Activated T-helper 1 cell treated with anti-CD3 and anti-CD28 coated beads, Interleukin-2, amount 50 U/mL, for 16 hours (primary cell): Measurements from ENCODE around the gene RAD23B.
"Not testable (repeated sequence)": the region's sequence is repeated elsewhere in the genome, so short reads cannot be mapped to it uniquely, and the experiment has no call there.

ENCODE experiments used
- DNase-seq, 2 donors: peaks; one replicate each; pipeline ENCODE4 v3.0.0-alpha.2; 2020; ENCODE audit warnings: low read depth in 1 of 2, low spot score in 1 of 2

RAD23B gene

DNA sequence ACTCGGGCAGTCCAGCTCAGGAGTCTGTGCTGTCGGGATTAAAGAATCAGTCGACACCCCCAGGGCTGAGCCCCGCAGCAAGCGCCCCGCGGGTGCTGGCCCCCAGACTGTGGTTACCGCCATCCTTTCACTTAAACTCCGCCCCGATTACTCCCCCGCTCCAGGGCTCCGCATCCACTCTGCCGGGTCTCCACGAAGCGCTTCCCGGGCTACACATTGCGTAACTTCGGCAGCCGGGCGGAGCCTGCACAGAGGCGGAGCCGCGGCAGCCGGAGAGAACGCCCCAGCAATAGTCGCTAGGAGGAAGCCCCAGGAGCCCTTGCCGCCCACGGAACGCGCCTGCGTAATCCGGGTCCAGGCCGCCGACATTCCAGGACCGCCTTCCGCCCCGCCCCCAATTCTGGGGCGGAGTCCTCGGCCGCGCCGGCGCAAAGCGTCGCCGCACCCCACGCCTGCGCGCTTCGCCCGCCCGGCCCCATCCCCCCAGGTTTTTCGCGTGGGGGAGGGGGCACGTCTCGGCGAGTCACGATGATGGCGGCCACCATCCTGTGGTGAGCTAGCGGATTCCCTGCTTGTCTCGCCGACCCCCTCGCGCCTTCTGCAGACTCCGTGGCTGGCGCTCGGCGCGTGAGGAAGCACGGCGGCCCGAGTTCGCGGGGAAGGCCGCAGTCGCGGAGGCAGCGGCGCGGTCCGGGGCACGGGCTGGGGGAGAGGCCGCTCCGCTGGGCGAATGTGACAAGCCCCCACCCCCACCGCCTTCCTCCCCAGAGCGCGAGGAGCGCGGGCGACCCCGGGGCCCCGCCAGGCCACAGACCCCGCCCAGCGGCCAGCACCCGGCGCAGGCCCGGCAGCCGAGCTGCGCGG is at the start of gene RAD23B:
TSS of gene RAD23B (plus strand) at position 521 of the 864 bp plus-strand sequence. CDS start 351 bp downstream, outside the sequence.
- peak; percentile 95 to 97 for DNase-seq

DNA sequence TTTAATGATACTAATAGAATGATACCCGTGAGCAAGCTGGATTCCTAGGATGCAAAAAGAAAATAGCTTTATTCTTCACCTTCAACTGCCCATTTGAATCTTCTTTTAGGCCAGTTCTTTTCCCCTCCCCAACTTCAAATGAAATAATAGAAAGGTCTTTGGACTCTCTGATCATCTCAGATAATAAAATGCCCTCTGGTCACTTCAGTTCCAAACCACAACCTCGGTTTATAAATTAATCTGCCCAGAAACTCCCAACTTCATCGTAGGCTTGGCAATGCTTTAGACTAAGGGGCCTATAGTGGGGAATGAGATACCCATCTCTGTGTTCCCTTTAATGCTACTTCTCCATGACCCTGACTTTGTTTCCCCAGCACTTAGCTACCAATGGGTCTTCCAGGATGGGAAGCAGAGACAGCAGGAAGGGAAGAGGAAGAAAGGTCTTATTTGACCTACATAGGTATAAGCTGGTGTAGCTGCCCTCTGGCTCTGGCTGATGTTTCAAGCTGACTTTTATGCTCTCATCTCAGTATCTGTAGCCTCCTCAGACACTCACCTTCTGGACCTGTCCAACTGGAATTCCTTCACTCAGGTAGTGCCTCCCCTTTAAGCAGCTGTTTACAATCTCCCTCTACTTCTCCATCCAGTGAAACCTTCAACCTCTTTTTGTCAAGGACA is 47.2 kb upstream of the RAD23B start:
- DNase-seq, result no peak

DNA sequence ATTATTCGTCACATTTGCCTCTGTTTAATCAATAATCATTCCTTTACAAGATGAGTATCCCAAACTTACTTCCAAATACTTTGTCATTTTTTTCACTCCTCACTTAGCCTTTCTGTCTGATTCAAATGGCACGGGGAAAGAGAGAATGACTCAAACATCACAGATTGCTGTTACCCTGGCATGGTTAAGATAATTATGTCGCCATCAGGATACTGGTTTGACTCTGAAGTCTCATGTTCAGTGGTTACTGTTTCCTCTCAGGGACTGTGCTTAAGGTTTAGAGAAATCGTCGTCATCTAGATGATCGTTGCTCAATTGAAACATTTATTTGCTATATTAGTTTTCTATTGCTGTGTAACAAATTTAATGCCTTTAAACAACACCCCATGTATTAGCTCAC is 45.2 kb upstream of the RAD23B start:
- no peak for DNase-seq

DNA sequence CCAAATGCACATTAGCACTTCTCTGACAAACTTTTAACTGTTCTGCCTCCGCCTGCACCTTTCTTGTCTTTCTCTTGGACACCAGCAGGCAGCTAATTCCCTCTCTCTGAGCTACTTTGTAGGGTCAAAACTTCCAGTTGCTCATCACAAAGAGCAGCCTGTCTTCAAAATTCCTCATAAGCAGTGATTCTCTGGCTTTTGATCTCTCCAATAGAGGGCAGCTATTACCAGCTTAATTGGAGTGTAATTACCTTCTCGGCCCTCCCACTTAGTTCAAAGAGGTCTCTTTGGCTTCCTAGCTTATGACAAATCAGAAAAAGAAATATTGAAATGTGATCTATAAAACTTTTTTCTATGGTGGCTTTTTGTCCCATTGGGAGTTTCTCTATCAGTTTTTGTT is 43.6 kb upstream of the RAD23B start:
- no peak for DNase-seq

DNA sequence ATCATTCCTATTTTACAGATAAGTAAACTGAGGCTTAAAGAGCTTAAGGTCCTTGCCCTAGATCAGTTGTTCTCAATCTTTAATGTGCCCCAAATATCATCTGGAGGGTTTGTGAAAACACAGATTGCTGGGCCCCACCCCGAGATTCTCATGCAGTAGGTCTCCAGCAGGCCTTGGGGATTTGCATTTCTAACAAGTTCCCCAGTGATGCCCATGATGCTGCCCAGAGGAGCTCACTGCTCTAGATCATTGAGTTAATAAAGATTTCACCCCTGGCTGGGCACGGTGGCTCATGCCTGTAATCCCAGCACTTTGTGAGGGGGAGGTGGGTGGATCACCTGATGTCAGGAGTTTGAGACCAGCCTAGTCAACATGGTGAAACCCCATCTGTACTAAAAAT is 42.8 kb upstream of the RAD23B start:
- DNase-seq, result no peak

DNA sequence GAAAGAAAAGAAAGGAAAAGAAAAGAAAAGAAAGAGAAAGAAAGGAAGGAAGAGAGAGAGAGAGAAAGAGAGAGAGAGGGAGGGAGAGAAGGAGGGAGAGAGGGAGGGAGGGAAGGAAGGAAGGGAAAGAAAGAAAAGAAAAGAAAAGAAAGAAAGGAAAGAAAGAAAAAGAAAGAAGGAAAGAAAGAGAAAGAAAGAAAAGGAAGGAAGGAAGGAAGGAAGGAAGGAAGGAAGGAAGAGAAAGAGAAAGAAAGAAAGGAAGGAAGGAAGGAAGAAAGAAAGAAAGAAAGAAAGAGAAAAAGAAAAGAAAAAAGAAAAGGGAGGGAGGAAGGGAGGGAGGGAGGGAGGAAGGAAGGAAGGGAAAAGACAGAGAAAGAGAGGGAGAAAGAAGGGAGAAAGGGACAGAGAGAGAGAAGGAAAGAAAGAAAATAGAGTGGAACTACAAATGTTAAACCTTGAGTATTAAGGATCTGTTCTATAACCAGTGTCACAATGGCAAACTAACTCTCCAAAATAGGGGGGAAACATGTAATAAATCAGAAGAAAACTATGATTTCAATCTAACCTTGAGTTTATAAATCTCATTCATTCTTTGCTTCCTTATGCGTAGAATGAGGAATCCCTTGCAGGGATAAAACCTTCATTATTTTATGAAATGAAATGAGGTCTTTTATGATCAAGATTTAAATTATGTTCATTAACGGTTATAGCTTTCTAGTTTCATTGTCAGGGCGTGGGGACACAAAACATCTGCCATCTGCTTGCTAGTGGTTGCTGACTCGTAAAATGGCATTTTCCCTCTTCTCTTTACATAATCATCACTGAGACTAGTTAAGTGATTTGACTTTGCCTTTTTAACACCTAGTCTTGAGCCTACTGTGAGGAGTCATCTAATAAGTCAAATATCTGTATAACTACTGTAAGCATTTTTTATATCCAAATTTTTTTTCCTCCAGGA is 40.7 kb upstream of the RAD23B start:
- no peak for DNase-seq

DNA sequence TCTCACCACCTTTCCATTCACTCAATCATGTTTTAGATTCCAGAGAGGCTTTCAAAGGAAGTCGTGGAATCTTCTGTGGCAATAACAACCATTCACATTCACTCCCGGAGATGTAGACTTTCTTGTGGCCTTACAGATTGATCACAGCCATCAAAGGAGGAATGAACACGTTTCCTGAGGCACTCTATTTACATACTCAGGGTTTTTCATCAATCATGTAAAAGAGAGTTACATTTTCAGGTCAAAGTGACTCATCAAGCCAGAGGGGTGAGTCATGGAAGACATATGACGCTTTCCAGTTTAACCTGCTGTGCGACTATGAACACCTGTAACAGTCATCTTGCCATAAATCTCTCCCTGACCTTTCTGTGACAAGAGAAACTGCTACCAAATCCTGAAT is 39.3 kb upstream of the RAD23B start:
- peak in 1 of 2 donors; percentile 9 for DNase-seq

DNA sequence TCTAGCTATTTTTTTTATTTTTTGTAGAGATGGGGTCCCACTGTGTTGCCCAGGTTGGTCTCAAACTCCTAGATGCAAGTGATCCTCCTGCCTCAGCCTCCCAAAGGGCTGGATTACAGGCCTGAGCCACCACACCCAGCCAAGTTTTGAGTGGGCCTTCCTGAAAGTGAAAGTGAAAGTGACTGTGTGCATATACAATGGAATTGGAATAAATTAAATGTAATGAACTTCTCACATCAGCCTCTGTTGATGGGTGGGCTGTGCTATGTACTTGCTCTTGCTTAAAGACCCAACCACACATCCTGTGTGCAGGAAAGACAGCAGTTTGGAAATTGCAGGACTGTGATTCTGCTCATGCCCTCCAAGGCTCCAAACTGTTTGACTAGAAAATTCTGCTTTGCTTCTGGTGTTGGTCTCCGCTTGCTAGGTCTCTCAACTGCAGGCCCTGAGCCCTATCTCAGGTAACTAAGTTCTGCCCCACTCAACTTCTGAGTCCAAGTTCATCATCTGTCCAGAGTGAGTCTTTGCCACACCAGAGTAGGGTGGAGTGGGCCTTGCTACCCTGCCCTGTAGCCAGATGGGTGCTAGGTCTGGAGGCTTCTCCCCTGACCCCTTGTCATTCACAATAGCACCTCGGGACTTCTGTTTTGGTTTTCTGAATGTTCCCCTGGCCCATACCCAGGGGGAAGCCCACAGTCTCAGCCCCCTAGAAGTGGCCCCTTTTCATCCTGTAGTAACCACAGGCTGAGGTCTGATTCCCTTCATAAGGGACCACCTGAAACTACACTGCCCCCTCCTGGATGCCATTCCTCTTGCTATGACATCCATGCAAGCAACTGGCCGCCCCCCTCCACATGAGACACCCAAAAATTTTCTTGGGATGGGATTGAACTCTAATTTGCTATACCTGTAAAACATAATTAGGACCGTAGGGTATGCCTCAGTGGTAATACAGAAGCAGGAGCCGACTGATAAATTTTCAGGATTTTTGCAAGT is 36.5 kb upstream of the RAD23B start:
- no peak for DNase-seq

DNA sequence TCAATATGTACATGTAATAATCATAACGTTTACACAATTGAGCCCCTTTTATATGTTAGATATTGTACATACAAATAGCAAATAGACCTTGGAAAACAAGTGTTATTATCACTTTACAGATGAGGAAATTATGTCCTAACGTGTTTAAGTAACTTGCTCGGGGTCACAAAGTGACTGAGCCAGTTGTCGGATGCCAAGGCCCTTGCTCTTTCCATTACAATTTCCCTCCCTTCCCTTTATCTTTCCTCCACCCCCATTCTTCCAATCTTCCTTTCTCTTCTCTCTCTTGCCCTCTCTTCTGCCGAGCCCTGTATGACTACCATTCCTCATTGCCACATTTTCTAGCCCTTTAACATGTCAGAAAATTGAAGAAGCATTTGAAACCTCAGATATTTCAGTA is 34.4 kb upstream of the RAD23B start:
- DNase-seq, result no peak

DNA sequence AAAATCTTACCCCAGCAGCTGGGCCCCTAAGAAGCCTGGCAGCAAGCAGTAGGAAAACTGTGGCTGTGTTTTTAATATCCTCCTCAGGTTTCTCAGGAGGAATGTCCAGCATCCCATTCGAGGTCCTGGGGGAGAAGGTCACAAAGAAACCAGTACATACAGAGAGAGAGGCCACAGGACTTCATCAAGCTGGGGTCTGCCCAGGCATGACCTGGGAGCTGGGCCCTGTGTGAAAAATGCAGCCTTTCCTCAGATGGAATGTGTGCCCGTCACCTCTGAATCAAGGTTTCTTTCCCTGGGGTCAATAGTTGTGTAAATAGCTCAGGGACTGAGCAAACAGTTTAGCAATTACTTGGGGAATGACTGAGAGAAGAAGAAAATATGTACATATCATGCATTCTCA is 33.9 kb upstream of the RAD23B start:
- no peak for DNase-seq

DNA sequence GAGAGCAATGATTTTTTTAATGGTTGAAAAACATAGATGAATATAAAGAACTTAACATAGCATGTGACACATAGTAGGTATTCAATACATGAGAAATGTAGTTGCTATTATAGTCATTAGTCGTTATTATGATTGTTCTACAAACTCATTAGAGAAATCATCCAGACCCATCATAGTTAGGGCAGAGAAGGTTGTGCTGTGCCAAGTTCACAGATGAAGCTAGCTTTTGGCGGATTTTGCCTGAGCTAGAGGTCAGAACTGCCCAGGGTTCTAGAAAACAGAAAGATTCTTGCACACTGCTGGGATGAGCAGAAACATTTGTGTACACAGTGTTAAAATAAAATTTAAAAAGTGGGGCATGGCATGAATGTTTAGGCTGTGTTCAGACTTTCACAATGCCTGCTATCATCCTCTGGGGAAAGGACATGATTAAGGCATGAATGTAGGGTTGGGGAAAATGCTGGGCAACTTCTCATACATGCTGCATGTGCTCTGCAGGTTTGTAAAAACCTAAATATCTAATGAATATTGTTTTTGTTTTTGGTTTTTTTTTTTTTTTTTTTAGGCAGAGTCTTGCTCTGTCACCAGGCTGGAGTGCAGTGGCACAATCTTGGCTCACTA is 33.3 kb upstream of the RAD23B start:
- no peak for DNase-seq

DNA sequence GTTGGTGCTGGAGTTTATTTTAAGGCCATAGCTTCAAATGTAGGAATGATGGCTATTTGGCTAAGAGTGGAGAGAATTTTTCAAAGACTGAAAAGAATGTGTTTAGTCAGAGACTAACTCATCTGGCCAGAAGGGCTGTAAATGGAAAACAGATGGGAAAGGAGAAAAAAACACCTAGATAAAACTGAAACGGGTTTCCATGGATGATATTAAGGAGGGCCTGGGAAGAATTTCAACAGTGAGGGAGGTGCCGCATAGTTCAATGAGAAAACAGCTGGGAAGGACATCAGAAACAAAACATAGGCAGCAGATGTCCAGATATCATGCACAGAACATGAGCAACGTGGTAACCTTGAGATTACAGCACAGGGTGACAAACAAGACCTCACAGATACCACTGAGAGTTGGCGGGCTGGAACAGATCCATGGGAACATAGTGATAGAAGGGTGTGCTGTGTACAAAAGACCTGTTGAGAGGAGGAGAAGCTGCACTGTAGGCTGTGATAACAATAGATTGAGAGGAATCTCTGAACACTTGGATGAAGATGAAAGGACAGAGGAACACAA is 31.2 kb upstream of the RAD23B start:
- DNase-seq, result no peak

DNA sequence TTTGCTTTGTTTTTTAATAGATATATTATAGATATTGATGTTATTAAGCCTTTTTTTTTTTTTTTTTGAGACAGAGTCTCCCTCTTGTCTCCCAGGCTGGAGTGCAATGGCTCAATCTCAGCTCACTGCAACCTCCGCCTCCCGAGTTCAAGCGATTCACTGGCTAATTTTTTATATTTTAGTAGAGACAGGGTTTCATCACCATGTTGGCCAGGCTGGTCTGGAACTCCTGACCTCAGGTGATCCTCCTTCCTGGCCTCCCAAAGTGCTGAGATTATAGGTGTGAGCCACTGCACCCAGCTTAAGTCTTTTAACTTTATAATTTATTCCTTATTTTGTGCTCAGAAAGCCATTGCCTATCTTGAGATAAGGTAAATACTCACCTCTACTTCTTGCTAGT is 24.2 kb upstream of the RAD23B start:
- DNase-seq, result no peak

DNA sequence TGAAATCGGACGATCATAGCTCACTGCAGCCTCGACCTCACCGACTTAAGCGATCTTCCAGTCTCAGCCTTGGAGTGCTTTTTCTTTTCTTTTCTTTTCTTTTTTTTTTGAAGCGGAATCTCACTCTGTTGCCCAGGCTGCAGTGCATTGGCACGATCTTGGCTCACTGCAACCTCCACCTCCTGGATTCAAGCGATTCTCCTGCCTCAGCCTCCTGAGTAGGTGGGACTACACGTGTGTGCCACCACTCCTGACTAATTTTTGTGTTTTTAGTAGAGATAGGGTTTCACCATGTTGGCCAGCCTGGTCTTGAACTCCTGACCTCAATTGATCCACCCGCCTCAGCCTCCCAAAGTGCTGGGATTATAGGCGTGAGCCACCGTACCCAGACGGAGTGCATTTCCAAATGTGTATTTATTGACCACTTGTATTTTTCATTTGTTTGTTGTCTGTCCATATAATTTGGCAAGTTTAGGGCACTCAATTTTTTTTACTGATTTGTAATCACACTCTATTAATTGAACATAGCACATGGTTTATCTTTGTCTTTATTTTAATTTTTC is 23.2 kb upstream of the RAD23B start:
- not testable (repeated sequence) for DNase-seq

DNA sequence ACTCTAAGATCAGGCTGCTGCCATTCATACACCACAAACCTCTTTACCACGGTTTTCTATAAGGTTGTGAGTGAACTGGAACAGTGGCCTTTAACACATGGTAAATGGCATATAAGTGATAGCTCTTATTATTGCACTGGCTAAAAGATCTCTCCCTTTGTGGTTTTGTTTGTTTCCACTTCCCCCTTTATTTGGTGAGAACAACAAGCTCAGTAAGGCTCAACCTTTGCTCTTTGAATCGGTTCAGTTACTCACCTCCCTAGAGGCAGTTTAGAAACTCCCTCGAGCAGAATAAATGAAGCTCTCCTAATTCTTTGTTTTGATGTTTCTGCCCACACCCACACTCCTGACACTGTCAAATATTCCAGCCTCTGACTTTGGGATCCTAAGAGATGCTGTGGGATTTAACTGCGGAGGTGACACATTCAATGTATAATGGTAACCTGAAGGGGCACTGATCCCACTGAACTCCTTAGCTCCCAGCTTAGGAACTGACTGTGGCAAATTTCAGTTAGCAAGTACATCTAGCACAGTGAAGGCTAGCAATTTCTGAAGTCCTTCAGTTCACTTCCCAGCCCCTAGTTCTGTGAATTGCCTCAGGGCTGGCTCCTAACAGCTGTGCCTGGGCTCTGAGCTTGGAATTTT is 22.5 kb upstream of the RAD23B start:
- no peak for DNase-seq

DNA sequence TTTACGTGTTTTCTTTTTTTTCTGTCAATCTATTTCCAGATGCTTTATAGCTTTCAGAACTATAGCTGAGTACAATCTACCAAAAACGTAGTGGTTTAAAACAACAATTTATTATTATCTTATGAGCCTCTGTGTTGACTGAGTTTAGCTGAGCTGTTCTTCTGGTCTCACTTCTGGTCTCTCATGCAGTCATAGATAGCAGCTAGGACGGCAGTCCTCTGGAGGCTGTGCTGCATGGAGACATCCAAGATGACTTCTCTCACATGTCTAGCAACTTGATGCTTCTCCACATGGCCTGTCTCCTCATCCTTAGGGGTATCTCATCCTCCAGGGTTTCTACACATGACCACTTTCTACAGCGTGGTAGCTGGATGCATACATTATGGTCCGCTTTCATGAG is 22.0 kb upstream of the RAD23B start:
- no peak for DNase-seq

DNA sequence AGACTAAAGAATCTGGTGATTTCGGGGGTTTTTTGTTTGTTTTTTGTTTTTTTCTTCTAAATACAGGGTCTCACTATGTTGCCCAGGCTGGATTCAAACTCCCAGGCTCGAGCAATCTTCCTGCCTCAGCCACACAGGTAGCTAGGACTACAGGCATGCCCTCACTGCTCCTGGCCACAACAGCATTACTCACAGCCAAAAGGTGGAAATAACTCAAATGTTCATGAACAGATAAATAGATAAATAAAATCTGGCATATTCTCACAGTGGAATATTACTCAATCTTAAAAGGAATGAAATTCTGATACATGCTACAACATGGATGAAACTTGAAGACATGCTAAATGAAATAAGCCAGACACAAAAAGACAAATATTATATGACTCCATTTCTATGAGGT is 19.8 kb upstream of the RAD23B start:
- DNase-seq, result no peak

DNA sequence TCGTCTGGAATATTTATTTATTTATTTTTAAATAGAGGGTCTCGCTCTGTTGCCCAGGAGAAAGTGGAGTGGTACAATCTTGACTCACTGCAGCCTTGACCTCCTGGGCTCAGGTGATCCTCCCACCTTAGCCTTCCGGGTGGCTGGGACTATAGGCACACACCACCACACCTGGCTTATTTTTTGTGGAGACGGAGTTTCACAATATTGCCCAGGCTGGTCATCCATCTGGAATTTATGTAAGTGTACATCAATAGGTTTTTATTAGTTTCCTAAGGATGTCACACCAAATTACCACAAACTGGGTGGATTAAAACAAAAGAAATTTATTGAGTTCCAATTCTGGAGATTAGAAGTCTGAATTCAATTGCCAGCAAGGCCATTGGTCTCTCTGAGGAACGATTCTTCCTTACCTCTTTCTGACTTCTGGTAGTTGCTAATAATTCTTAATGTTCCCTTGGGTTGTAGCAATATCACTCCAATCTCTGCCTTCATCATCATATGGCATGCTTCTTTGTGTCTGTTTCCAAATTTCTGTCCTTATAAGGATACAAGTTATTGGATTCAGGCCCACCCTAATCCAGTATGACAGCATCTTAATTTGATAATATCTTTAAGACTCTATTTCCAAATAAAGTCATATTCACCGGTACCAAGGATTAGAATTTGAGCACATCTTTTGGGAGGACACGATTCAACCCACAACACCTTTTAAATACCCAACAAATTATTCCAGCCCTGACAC is 16.3 kb upstream of the RAD23B start:
- DNase-seq, result no peak
